Measurements from ENCODE around the gene APH1B. TPM values are rescaled to one million over a fixed set of nuclear protein-coding genes. Genes with fewer than 3 reads are reported as not detected.

The APH1B gene
- total and polyA plus RNA-seq, 9 of the 15 experiments (the other 6 are each of a cell fraction or from before 2014, with no cell fraction given), result 5.1 to 9.7 (median 7.0) TPM

- no TSS peak for BruUV-seq (replicated peaks)
These were observed 68.0 kb downstream of the APH1B start for GRCh38 chr15:63345391-63345752.

GRCh38 chr15:63347074-63347857, 69.9 kb downstream of the APH1B start:
- H3K79me2 ChIP-seq (ENCODE audit: control insufficient read depth, insufficient read depth, low read length), result no peaks in the 10 kb centered on the region
- ATAC-seq (no peak), FAIRE-seq (no peak), DNase-seq (ENCODE audit: extremely low read depth in 1 of 4, low spot score in 3 of 4) (no peak)
- no peaks in the 10 kb centered on the region for H3K36me3 ChIP-seq (ENCODE audit: control insufficient read depth, insufficient read depth, low read length)
- no peaks in the 10 kb centered on the region for H3K27me3 ChIP-seq (ENCODE audit: control insufficient read depth in 2 of 2, insufficient read depth in 2 of 2, low read length in 2 of 2)
- no peak overlapping the region for H3K4me3 ChIP-seq
- H3K9me1 ChIP-seq (ENCODE audit: control insufficient read depth, insufficient read depth, low read length), result no peaks in the 10 kb centered on the region
- no peak overlapping the region for H3K9ac ChIP-seq (ENCODE audit: insufficient read depth in 1 of 2, low read depth in 2 of 2, low read length in 2 of 2)
- BruUV-seq (replicated peaks), result no TSS peak
- 22% methylated on average over 6 of the region's 6 CpGs for WGBS (ENCODE audit: insufficient coverage, low coverage, missing lambda C conversion rate)
- intact Hi-C loops (cut with micrococcal nuclease) (no loop called here), in situ Hi-C loops (cut with MboI) (no loop called here)
- ChIA-PET POLR2A (no interaction called here), CTCF (ENCODE audit: low intra/inter-chr PET ratio) (no interaction called here)
- H3K4me2 ChIP-seq (ENCODE audit: insufficient read depth, low read length), result no peak overlapping the region
- H3K9me3 ChIP-seq (replicated peaks; ENCODE audit: control insufficient read depth, insufficient read depth, low read depth, low read length), result no peaks in the 10 kb centered on the region
- H4K20me1 ChIP-seq (replicated peaks; ENCODE audit: control insufficient read depth, insufficient read depth, low read length), result no peaks in the 10 kb centered on the region
- H2AFZ ChIP-seq (ENCODE audit: low read depth, low read length), result no peak overlapping the region
- peaks cover 11 to 25% of the 10 kb centered on the region in 2 experiments for H3K4me1 ChIP-seq (replicated peaks in 1 of 2; ENCODE audit: control insufficient read depth in 2 of 2, insufficient read depth in 2 of 2, low read length in 2 of 2)
- H3K27ac ChIP-seq (ENCODE audit: extremely low read depth, low read depth, low read length), result no peak overlapping the region
- no peak for TF ChIP-seq PML (IDR thresholded peaks at IDR 0.05; ENCODE audit: low read length)
- TF ChIP-seq SOX6 (IDR thresholded peaks at IDR 0.05), result no peak
- TF ChIP-seq ESRRA (IDR thresholded peaks at IDR 0.05; ENCODE audit: borderline replicate concordance, low read depth), result peak; percentile 26; the same call in 1 of the 2 replicates
- TF ChIP-seq IRF1 (CRISPR knock-in tag; IDR thresholded peaks at IDR 0.05; ENCODE audit: borderline replicate concordance), result no peak
- no peak for TF ChIP-seq LEF1 (IDR thresholded peaks at IDR 0.05)
- TF ChIP-seq ILK (tag; IDR thresholded peaks at IDR 0.05; ENCODE audit: borderline replicate concordance, low read depth), result no peak
- no peak for TF ChIP-seq ZNF175 (CRISPR knock-in tag; IDR thresholded peaks at IDR 0.05; ENCODE audit: low read depth)
- no peak for TF ChIP-seq ZNF445 (CRISPR knock-in tag; IDR thresholded peaks at IDR 0.05; ENCODE audit: low read depth)
- no peak for TF ChIP-seq ZNF398 (CRISPR knock-in tag; IDR thresholded peaks at IDR 0.05)
- no peak for TF ChIP-seq MAZ (CRISPR knock-in tag; conservative IDR thresholded peaks at IDR 0.05 in 1 of 2, IDR thresholded peaks at IDR 0.05 in 1 of 2)

More at GRCh38 chr15:63345391-63345752, 68.0 kb downstream of the APH1B start:
- Histone ChIP-seq H3K9me1 (ENCODE audit: control insufficient read depth, insufficient read depth, low read length) (no peaks in the 10 kb centered on the region), H3K9me3 (replicated peaks; ENCODE audit: control insufficient read depth, insufficient read depth, low read depth, low read length) (no peaks in the 10 kb centered on the region), H3K79me2 (ENCODE audit: control insufficient read depth, insufficient read depth, low read length) (no peaks in the 10 kb centered on the region), H2AFZ (ENCODE audit: low read depth, low read length) (no peak overlapping the region), H3K4me3 (no peak overlapping the region), H3K36me3 (ENCODE audit: control insufficient read depth, insufficient read depth, low read length) (no peaks in the 10 kb centered on the region), H3K4me1 (replicated peaks in 1 of 2; ENCODE audit: control insufficient read depth in 2 of 2, insufficient read depth in 2 of 2, low read length in 2 of 2) (peaks cover 11 to 38% of the 10 kb centered on the region in 2 experiments), H3K9ac (ENCODE audit: insufficient read depth in 1 of 2, low read depth in 2 of 2, low read length in 2 of 2) (0 out of 4 replicates have a peak overlapping the region, but pooled peaks of 1 of the 2 experiments have one; percentile 38), H3K27ac (ENCODE audit: extremely low read depth, low read depth, low read length) (no peak overlapping the region), H3K27me3 (ENCODE audit: control insufficient read depth in 2 of 2, insufficient read depth in 2 of 2, low read length in 2 of 2) (no peaks in the 10 kb centered on the region), H4K20me1 (replicated peaks; ENCODE audit: control insufficient read depth, insufficient read depth, low read length) (no peaks in the 10 kb centered on the region), H3K4me2 (ENCODE audit: insufficient read depth, low read length) (peak overlapping the region; percentile 70; the same call in 1 of the 2 replicates)
- in situ Hi-C loops (cut with MboI) (no loop called here), intact Hi-C loops (cut with micrococcal nuclease) (no loop called here)
- no peak; the same call in 2 of the 3 replicates for ATAC-seq
- CTCF ChIA-PET (ENCODE audit: low intra/inter-chr PET ratio), result no interaction called here
- TF ChIP-seq FIP1L1 (IDR thresholded peaks at IDR 0.05; ENCODE audit: low read depth, low read length, poor library complexity, severe bottlenecking) (no peak), RBFOX2 (IDR thresholded peaks at IDR 0.05; ENCODE audit: low read depth, low read length) (peak; percentile 40; the same call in 1 of the 2 replicates), ETS2 (tag; IDR thresholded peaks at IDR 0.05; ENCODE audit: borderline replicate concordance, poor library complexity, severe bottlenecking) (peak; percentile 22), GTF2A2 (tag; IDR thresholded peaks at IDR 0.05) (0 out of 2 replicates have a peak, but pooled peaks have one; percentile 13), BMI1 (IDR thresholded peaks at IDR 0.05; ENCODE audit: low read length) (no peak)
- WGBS (ENCODE audit: insufficient coverage, low coverage, missing lambda C conversion rate), result 61% methylated on average over 14 of the region's 14 CpGs
- FAIRE-seq, result no peak
- DNase-seq (ENCODE audit: extremely low read depth in 1 of 4, low spot score in 3 of 4), result no peak
- POLR2A ChIA-PET, result interaction anchor here (0.6 to 1.1 kb wide), 2 partner anchors 15 to 16 kb away, joined by 3 to 5 read pairs; no protein-coding TSS in a partner anchor
